Measurements from ENCODE around the gene MARCHF2. TPM values are rescaled to one million over a fixed set of nuclear protein-coding genes. Genes with fewer than 3 reads are reported as not detected.

The MARCHF2 gene
- total RNA-seq, 1 donor from 2014 or later: 30.9 TPM

GRCh38 chr19:8456064-8456463 lies 43.0 kb downstream of the MARCHF2 start:
- TF ChIP-seq, protein P1, sequence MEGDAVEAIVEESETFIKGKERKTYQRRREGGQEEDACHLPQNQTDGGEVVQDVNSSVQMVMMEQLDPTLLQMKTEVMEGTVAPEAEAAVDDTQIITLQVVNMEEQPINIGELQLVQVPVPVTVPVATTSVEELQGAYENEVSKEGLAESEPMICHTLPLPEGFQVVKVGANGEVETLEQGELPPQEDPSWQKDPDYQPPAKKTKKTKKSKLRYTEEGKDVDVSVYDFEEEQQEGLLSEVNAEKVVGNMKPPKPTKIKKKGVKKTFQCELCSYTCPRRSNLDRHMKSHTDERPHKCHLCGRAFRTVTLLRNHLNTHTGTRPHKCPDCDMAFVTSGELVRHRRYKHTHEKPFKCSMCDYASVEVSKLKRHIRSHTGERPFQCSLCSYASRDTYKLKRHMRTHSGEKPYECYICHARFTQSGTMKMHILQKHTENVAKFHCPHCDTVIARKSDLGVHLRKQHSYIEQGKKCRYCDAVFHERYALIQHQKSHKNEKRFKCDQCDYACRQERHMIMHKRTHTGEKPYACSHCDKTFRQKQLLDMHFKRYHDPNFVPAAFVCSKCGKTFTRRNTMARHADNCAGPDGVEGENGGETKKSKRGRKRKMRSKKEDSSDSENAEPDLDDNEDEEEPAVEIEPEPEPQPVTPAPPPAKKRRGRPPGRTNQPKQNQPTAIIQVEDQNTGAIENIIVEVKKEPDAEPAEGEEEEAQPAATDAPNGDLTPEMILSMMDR (IDR thresholded peaks at IDR 0.05; ENCODE audit: insufficient read depth, low read depth, low read length): no peak
- no peak for TF ChIP-seq EZH2 (IDR thresholded peaks at IDR 0.05; ENCODE audit: insufficient read depth, low read length)
- peaks cover 97% of the 10 kb centered on the region for H3K79me2 ChIP-seq (ENCODE audit: insufficient read depth, low read length)
- no peak overlapping the region for H3K4me2 ChIP-seq (ENCODE audit: low read length)
- no peak overlapping the region for H2AFZ ChIP-seq (ENCODE audit: low read depth, low read length)
- no peak overlapping the region for H3K9ac ChIP-seq (ENCODE audit: low read length)
- Mint-ChIP-seq H3K27ac (ENCODE audit: unreplicated experiment) (peak overlapping the region; percentile 19), H3K27me3 (ENCODE audit: low read depth, unreplicated experiment) (no peaks in the 10 kb centered on the region), H3K36me3 (ENCODE audit: low read depth, unreplicated experiment) (peaks cover 10% of the 10 kb centered on the region), H3K4me1 (ENCODE audit: low read depth, unreplicated experiment) (peaks cover 65% of the 10 kb centered on the region), H3K9me3 (ENCODE audit: unreplicated experiment) (no peaks in the 10 kb centered on the region), H3K4me3 (ENCODE audit: unreplicated experiment) (no peak overlapping the region)
- H4K20me1 ChIP-seq (ENCODE audit: insufficient read depth, low read length): peaks cover 100% of the 10 kb centered on the region
- no peaks in the 10 kb centered on the region for H3K9me3 ChIP-seq (ENCODE audit: insufficient read depth, low read depth, low read length)
- FAIRE-seq (no peak), DNase-seq (ENCODE audit: low read depth) (no peak)
- no peaks in the 10 kb centered on the region for H3K27me3 ChIP-seq (ENCODE audit: insufficient read depth, low read length)
- peaks cover 45% of the 10 kb centered on the region for H3K4me1 ChIP-seq (ENCODE audit: insufficient read depth, low read length)
- H3K36me3 ChIP-seq (ENCODE audit: insufficient read depth, low read length): peaks cover 18% of the 10 kb centered on the region
- H3K4me3 ChIP-seq (ENCODE audit: insufficient read depth, low read depth, low read length): no peak overlapping the region
- no peak overlapping the region for H3K27ac ChIP-seq (ENCODE audit: low read depth, low read length)

DNA sequence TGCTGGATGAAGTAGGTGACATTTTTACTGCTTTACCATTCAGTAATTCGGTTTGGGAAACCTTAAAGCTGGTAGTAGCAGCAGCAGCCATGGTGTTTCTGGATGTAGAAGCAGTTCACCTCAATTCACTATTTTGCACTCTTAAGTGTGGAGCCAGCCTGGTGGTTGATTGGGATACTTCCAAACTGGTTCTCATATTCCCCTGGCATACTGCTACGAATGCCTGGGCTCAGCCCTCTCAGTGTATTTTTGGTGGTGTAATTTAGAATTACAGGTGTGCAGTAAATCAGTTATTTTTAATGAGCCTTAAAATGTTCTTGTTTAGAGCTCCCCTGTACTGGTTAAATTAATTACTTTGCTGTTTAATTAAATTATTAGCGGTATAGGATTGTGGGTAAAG lies 44.1 kb downstream of the MARCHF2 start:
- Histone ChIP-seq H3K79me2 (ENCODE audit: insufficient read depth, low read length) (peaks cover 97% of the 10 kb centered on the region), H3K36me3 (ENCODE audit: insufficient read depth, low read length) (peaks cover 18% of the 10 kb centered on the region), H3K4me3 (ENCODE audit: insufficient read depth, low read depth, low read length) (no peak overlapping the region), H4K20me1 (ENCODE audit: insufficient read depth, low read length) (peaks cover 100% of the 10 kb centered on the region), H2AFZ (ENCODE audit: low read depth, low read length) (no peak overlapping the region), H3K27ac (ENCODE audit: low read depth, low read length) (no peak overlapping the region), H3K9me3 (ENCODE audit: insufficient read depth, low read depth, low read length) (no peaks in the 10 kb centered on the region), H3K27me3 (ENCODE audit: insufficient read depth, low read length) (no peaks in the 10 kb centered on the region), H3K4me2 (ENCODE audit: low read length) (no peak overlapping the region), H3K9ac (ENCODE audit: low read length) (no peak overlapping the region), H3K4me1 (ENCODE audit: insufficient read depth, low read length) (peaks cover 36% of the 10 kb centered on the region)
- Mint-ChIP-seq H3K36me3 (ENCODE audit: low read depth, unreplicated experiment) (peaks cover 10% of the 10 kb centered on the region), H3K27ac (ENCODE audit: unreplicated experiment) (no peak overlapping the region), H3K4me1 (ENCODE audit: low read depth, unreplicated experiment) (peaks cover 59% of the 10 kb centered on the region), H3K4me3 (ENCODE audit: unreplicated experiment) (no peak overlapping the region), H3K9me3 (ENCODE audit: unreplicated experiment) (no peaks in the 10 kb centered on the region), H3K27me3 (ENCODE audit: low read depth, unreplicated experiment) (no peaks in the 10 kb centered on the region)
- TF ChIP-seq EZH2 (IDR thresholded peaks at IDR 0.05; ENCODE audit: insufficient read depth, low read length): no peak
- TF ChIP-seq, protein P1 (IDR thresholded peaks at IDR 0.05; ENCODE audit: insufficient read depth, low read depth, low read length): no peak
- DNase-seq (ENCODE audit: low read depth) (no peak), FAIRE-seq (no peak)

- H3K9me3 ChIP-seq (ENCODE audit: insufficient read depth, low read depth, low read length): no peaks in the 10 kb centered on the region
- peaks cover 18% of the 10 kb centered on the region for H3K36me3 ChIP-seq (ENCODE audit: insufficient read depth, low read length)
- no peak overlapping the region for H2AFZ ChIP-seq (ENCODE audit: low read depth, low read length)
- Mint-ChIP-seq H3K27ac (ENCODE audit: unreplicated experiment) (peak overlapping the region; percentile 1), H3K4me1 (ENCODE audit: low read depth, unreplicated experiment) (peaks cover 58% of the 10 kb centered on the region), H3K27me3 (ENCODE audit: low read depth, unreplicated experiment) (no peaks in the 10 kb centered on the region), H3K9me3 (ENCODE audit: unreplicated experiment) (no peaks in the 10 kb centered on the region), H3K4me3 (ENCODE audit: unreplicated experiment) (peak overlapping the region; percentile 5), H3K36me3 (ENCODE audit: low read depth, unreplicated experiment) (peaks cover 12% of the 10 kb centered on the region)
- no peak overlapping the region for H3K4me2 ChIP-seq (ENCODE audit: low read length)
- no peak overlapping the region for H3K9ac ChIP-seq (ENCODE audit: low read length)
- TF ChIP-seq EZH2 (IDR thresholded peaks at IDR 0.05; ENCODE audit: insufficient read depth, low read length): no peak
- TF ChIP-seq, protein P1 (IDR thresholded peaks at IDR 0.05; ENCODE audit: insufficient read depth, low read depth, low read length): no peak
- H3K4me1 ChIP-seq (ENCODE audit: insufficient read depth, low read length): peaks cover 32% of the 10 kb centered on the region
- H3K4me3 ChIP-seq (ENCODE audit: insufficient read depth, low read depth, low read length): no peak overlapping the region
- H3K79me2 ChIP-seq (ENCODE audit: insufficient read depth, low read length): peaks cover 97% of the 10 kb centered on the region
- H3K27ac ChIP-seq (ENCODE audit: low read depth, low read length): no peak overlapping the region
- peaks cover 100% of the 10 kb centered on the region for H4K20me1 ChIP-seq (ENCODE audit: insufficient read depth, low read length)
- FAIRE-seq (no peak), DNase-seq (ENCODE audit: low read depth) (no peak)
- no peaks in the 10 kb centered on the region for H3K27me3 ChIP-seq (ENCODE audit: insufficient read depth, low read length)
Observed at GRCh38 chr19:8457827-8458226, 44.7 kb downstream of the MARCHF2 start.

Data from astrocyte (in vitro differentiated cells and primary cell).